MM.1S (cell line): ENCODE results near the gene BTBD16.

ENCODE experiments used
- DNase-seq: peaks from one replicate; pipeline ENCODE4 v3.0.0-alpha.2; 2015
- H2AFZ ChIP-seq: fragments of 300-600 bp; sonication (generic); 2 replicates; pipeline ENCODE4 v1.6.0; 2016; ENCODE audit warnings: antibody characterized with exemption, low read length
- H3F3A ChIP-seq: fragments of 300-600 bp; sonication (generic); 2 replicates; pipeline ENCODE4 v1.6.1; 2016; ENCODE audit warnings: mild to moderate bottlenecking, antibody characterized with exemption, low read length, moderate library complexity, mixed read lengths; ENCODE audit not compliant: insufficient read depth
- H3K27ac ChIP-seq: fragments of 300-600 bp; sonication (generic); 2 replicates; pipeline ENCODE4 v1.5.1; 2016; ENCODE audit warnings: mild to moderate bottlenecking, low read length
- H3K27me3 ChIP-seq: fragments of 300-600 bp; sonication (generic); replicated peaks from 2 replicates; pipeline ENCODE4 v1.6.0; 2016; ENCODE audit warnings: low read length; ENCODE audit not compliant: insufficient read depth
- H3K36me3 ChIP-seq: fragments of 300-600 bp; sonication (generic); replicated peaks from 2 replicates; pipeline ENCODE4 v1.6.1; 2016; ENCODE audit warnings: mild to moderate bottlenecking, low read length, mixed read lengths; ENCODE audit not compliant: insufficient read depth
- H3K4me1 ChIP-seq: fragments of 300-600 bp; sonication (generic); 2 replicates; pipeline ENCODE4 v1.6.1; 2016; ENCODE audit warnings: low read length, mixed read lengths
- H3K4me2 ChIP-seq: fragments of 300-600 bp; sonication (generic); 2 replicates; pipeline ENCODE4 v1.6.0; 2016; ENCODE audit warnings: low read depth, low read length
- H3K4me3 ChIP-seq: fragments of 300-600 bp; sonication (generic); 2 replicates; pipeline ENCODE4 v1.5.1; 2016; ENCODE audit warnings: low read length, mixed read lengths
- H3K79me2 ChIP-seq: fragments of 300-600 bp; sonication (generic); 2 replicates; pipeline ENCODE4 v1.6.1; 2016; ENCODE audit warnings: mixed run types, low read length, mixed read lengths
- H3K9ac ChIP-seq: fragments of 300-600 bp; sonication (generic); 2 replicates; pipeline ENCODE4 v1.6.1; 2016; ENCODE audit warnings: low read length, mixed read lengths
- H3K9me2 ChIP-seq: fragments of 300-600 bp; sonication (generic); replicated peaks from 2 replicates; pipeline ENCODE4 v1.6.1; 2016; ENCODE audit warnings: mild to moderate bottlenecking, low read length, mixed read lengths; ENCODE audit not compliant: insufficient read depth
- H3K9me3 ChIP-seq: fragments of 300-600 bp; sonication (generic); replicated peaks from 2 replicates; pipeline ENCODE4 v1.6.1; 2016; ENCODE audit warnings: mild to moderate bottlenecking, low read length, mixed read lengths; ENCODE audit not compliant: insufficient read depth
- H4K20me1 ChIP-seq: fragments of 300-600 bp; sonication (generic); 2 replicates; pipeline ENCODE4 v1.6.1; 2016; ENCODE audit warnings: mild to moderate bottlenecking, low read length, moderate library complexity, mixed read lengths; ENCODE audit not compliant: insufficient read depth
- EZH2 ChIP-seq: fragments of 300-600 bp; sonication (generic); optimal IDR thresholded peaks from 2 replicates; pipeline ENCODE3; 2017; ENCODE audit warnings: low read depth, mild to moderate bottlenecking, antibody characterized with exemption, low read length, mixed read lengths
- EZH2phosphoT487 ChIP-seq: fragments of 300-600 bp; sonication (generic); IDR thresholded peaks from 2 replicates; pipeline ENCODE4 v1.6.1; 2018; ENCODE audit warnings: antibody characterized with exemption, low read length
- TF ChIP-seq, protein P1 (sequence below): fragments of 300-600 bp; sonication (generic); IDR thresholded peaks from 2 replicates; pipeline ENCODE4 v1.5.1; 2016; ENCODE audit warnings: antibody characterized with exemption, low read length, mixed read lengths

Gene BTBD16

DNA sequence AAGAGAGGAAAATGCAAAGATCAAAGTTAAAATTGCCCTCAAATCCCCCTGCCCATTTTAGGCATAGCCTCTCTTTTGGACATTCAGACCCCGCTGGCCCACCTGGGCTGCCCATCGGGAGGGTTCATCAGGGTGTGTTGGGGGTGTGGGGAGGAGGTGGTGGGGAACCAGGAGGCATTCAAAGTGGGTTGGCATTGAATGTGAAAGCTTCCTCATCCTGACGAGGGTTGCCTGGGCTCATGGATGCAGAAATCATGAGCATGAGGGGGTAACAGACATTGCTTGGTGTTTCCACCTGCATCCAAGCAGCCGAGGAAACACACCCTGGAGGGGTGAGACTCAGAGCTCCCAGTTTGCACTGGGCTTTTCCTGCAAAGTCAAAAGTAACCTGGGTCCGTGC lies 20.6 kb downstream of the BTBD16 start:
- Histone ChIP-seq H3K9me3 (no peaks in the 10 kb centered on the region), H3K4me2 (no peak overlapping the region), H3K27me3 (no peaks in the 10 kb centered on the region; the same call in 1 of the 2 replicates), H3K4me1 (no peaks in the 10 kb centered on the region), H3K27ac (no peak overlapping the region), H3F3A (no peaks in the 10 kb centered on the region), H3K9me2 (no peaks in the 10 kb centered on the region), H2AFZ (no peak overlapping the region), H3K36me3 (no peaks in the 10 kb centered on the region), H3K9ac (no peak overlapping the region), H3K4me3 (no peak overlapping the region), H4K20me1 (no peaks in the 10 kb centered on the region), H3K79me2 (no peaks in the 10 kb centered on the region)
- TF ChIP-seq EZH2phosphoT487, result no peak
- TF ChIP-seq, protein P1, sequence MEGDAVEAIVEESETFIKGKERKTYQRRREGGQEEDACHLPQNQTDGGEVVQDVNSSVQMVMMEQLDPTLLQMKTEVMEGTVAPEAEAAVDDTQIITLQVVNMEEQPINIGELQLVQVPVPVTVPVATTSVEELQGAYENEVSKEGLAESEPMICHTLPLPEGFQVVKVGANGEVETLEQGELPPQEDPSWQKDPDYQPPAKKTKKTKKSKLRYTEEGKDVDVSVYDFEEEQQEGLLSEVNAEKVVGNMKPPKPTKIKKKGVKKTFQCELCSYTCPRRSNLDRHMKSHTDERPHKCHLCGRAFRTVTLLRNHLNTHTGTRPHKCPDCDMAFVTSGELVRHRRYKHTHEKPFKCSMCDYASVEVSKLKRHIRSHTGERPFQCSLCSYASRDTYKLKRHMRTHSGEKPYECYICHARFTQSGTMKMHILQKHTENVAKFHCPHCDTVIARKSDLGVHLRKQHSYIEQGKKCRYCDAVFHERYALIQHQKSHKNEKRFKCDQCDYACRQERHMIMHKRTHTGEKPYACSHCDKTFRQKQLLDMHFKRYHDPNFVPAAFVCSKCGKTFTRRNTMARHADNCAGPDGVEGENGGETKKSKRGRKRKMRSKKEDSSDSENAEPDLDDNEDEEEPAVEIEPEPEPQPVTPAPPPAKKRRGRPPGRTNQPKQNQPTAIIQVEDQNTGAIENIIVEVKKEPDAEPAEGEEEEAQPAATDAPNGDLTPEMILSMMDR, result no peak
- TF ChIP-seq EZH2, result no peak
- no peak for DNase-seq

DNA sequence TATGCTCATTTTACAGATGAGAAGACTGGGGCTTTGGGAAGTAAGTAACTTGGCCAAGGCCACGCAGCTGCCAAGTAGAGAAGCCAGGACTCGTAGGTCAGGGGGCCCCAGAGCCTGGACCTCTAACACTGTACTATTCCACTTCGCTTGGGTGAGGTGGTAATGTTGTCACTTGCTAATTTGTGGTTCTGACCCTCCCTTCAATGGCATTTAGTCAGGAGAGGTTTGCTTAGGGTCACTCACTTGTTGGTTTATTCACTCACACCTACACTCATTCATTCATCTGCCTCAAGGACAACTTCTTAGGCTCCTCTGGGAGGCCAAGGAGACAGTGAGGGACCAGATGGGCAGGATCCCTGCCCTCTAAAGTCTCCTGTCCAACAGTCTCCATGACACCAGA lies 21.3 kb downstream of the BTBD16 start:
- H3K9me3 ChIP-seq, result no peaks in the 10 kb centered on the region
- H3K27ac ChIP-seq, result no peak overlapping the region
- no peak overlapping the region for H2AFZ ChIP-seq
- TF ChIP-seq EZH2 (no peak), EZH2phosphoT487 (no peak)
- TF ChIP-seq, protein P1, result no peak
- no peak overlapping the region for H3K9ac ChIP-seq
- H3K9me2 ChIP-seq, result no peaks in the 10 kb centered on the region
- H3K4me2 ChIP-seq, result no peak overlapping the region
- H3F3A ChIP-seq, result no peaks in the 10 kb centered on the region
- H3K27me3 ChIP-seq, result no peaks in the 10 kb centered on the region; the same call in 1 of the 2 replicates
- no peaks in the 10 kb centered on the region for H4K20me1 ChIP-seq
- DNase-seq, result no peak
- H3K36me3 ChIP-seq, result no peaks in the 10 kb centered on the region
- H3K4me1 ChIP-seq, result no peaks in the 10 kb centered on the region
- no peak overlapping the region for H3K4me3 ChIP-seq
- no peaks in the 10 kb centered on the region for H3K79me2 ChIP-seq

DNA sequence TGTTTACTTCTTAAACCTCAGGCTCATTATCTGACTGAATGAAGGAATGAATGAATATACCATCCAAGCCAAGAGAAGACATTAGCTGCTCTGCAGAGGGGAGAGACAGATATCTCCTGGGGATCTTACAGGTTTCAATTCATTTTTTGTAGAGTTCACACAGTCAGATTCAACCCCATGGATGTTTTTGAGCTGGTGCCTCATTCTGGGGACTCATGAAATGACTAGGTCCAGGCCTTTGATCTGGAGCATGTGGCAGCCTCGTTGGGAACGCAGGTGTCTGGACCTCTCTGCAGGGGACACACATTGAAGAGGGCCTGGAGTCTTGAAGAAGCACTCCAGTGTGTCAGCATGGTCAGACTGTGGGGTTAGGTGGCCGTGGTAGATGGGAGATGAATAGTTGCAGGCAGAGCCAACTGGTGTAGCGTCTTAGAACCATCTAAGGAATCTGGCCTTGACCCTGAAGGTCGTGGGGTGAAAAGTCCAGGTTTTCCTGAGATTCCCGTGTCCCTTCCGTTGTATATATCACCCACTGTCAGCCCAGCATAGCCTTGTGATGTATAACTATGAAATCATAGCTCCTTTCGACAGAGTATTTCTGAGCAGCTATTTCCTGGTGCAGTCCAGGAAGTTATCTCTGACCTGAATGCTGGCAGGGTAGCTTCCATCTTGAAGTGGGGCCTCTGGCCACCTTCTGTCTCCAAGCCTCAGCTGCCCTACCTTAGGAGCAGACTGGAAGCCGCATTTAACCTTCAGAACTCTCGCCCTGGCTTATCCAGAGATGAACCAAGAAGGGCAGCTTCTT lies 22.3 kb downstream of the BTBD16 start:
- TF ChIP-seq, protein P1, result no peak
- TF ChIP-seq EZH2phosphoT487 (no peak), EZH2 (no peak)
- H3K9me2 ChIP-seq, result no peaks in the 10 kb centered on the region
- H3K27ac ChIP-seq, result no peak overlapping the region
- no peaks in the 10 kb centered on the region; the same call in 1 of the 2 replicates for H3K27me3 ChIP-seq
- H3K79me2 ChIP-seq, result no peaks in the 10 kb centered on the region
- no peak overlapping the region for H2AFZ ChIP-seq
- no peaks in the 10 kb centered on the region for H3F3A ChIP-seq
- H3K4me1 ChIP-seq, result no peaks in the 10 kb centered on the region
- H3K9me3 ChIP-seq, result no peaks in the 10 kb centered on the region
- H3K4me3 ChIP-seq, result no peak overlapping the region
- H3K9ac ChIP-seq, result no peak overlapping the region
- H3K36me3 ChIP-seq, result no peaks in the 10 kb centered on the region
- H3K4me2 ChIP-seq, result no peak overlapping the region
- no peaks in the 10 kb centered on the region for H4K20me1 ChIP-seq
- no peak for DNase-seq
